ENCODE measurements around the gene MRPL12. TPM values are rescaled to one million over a fixed set of nuclear protein-coding genes. Genes with fewer than 3 reads are reported as not detected.
A peak's percentile ranks its signal among the peaks of the same experiment; 100 is the strongest.

MRPL12 gene
- total and polyA plus RNA-seq, 2 of the 13 experiments (the other 11 are each of a cell fraction or from before 2014, with no cell fraction given), result 39.1 to 94.1 TPM

- TF ChIP-seq ZNF570 (CRISPR knock-in tag; IDR thresholded peaks at IDR 0.05; ENCODE audit: borderline replicate concordance) (0 out of 2 replicates have a peak, but pooled peaks have one; percentile 72), SALL2 (CRISPR knock-in tag; IDR thresholded peaks at IDR 0.05) (peak; percentile 45; the same call in 1 of the 2 replicates), AGO1 (IDR thresholded peaks at IDR 0.05; ENCODE audit: low read depth, low read length, poor library complexity, severe bottlenecking) (peak; percentile 63), ZMYM2 (CRISPR knock-in tag; IDR thresholded peaks at IDR 0.05) (peak; percentile 39; the same call in 1 of the 2 replicates), ZNF256 (CRISPR knock-in tag; conservative IDR thresholded peaks at IDR 0.05) (0 out of 2 replicates have a peak, but pooled peaks have one; percentile 45), SRY (CRISPR knock-in tag; IDR thresholded peaks at IDR 0.05) (0 out of 2 replicates have a peak, but pooled peaks have one; percentile 47), ZFP90 (CRISPR knock-in tag; IDR thresholded peaks at IDR 0.05; ENCODE audit: borderline replicate concordance) (peak; percentile 61; the same call in 1 of the 2 replicates), ZNF777 (CRISPR knock-in tag; IDR thresholded peaks at IDR 0.05) (peak; percentile 36; the same call in 1 of the 2 replicates), MBD4 (IDR thresholded peaks at IDR 0.05; ENCODE audit: borderline replicate concordance, low read length) (0 out of 2 replicates have a peak, but pooled peaks have one; percentile 34), ZNF510 (CRISPR knock-in tag; IDR thresholded peaks at IDR 0.05; ENCODE audit: low read depth) (peak; percentile 42; the same call in 1 of the 2 replicates), POLR2G (IDR thresholded peaks at IDR 0.05; ENCODE audit: low read depth, low read length) (peak; percentile 62), POLR2A (IDR thresholded peaks at IDR 0.05; ENCODE audit: insufficient read depth in 1 of 2, low read depth in 2 of 2, low read length in 2 of 2) (peak; percentile 3 to 25; a peak in 1 of 4 replicates), ZMYM3 (CRISPR knock-in tag; IDR thresholded peaks at IDR 0.05) (peak; percentile 68; the same call in 1 of the 2 replicates), ZNF724P (CRISPR knock-in tag; IDR thresholded peaks at IDR 0.05; ENCODE audit: borderline replicate concordance) (peak; percentile 39; the same call in 1 of the 2 replicates), HDAC1 (CRISPR knock-in tag; IDR thresholded peaks at IDR 0.05) (peak; percentile 41; the same call in 1 of the 2 replicates), ZNF770 (CRISPR knock-in tag; IDR thresholded peaks at IDR 0.05) (peak; percentile 98), MED1 (CRISPR knock-in tag; IDR thresholded peaks at IDR 0.05) (peak; percentile 14; the same call in 1 of the 2 replicates), ZNF44 (CRISPR knock-in tag; IDR thresholded peaks at IDR 0.05) (no peak), KLF12 (CRISPR knock-in tag; IDR thresholded peaks at IDR 0.05; ENCODE audit: borderline replicate concordance) (peak; percentile 25; the same call in 1 of the 2 replicates)
- TF ChIP-seq, protein P1, sequence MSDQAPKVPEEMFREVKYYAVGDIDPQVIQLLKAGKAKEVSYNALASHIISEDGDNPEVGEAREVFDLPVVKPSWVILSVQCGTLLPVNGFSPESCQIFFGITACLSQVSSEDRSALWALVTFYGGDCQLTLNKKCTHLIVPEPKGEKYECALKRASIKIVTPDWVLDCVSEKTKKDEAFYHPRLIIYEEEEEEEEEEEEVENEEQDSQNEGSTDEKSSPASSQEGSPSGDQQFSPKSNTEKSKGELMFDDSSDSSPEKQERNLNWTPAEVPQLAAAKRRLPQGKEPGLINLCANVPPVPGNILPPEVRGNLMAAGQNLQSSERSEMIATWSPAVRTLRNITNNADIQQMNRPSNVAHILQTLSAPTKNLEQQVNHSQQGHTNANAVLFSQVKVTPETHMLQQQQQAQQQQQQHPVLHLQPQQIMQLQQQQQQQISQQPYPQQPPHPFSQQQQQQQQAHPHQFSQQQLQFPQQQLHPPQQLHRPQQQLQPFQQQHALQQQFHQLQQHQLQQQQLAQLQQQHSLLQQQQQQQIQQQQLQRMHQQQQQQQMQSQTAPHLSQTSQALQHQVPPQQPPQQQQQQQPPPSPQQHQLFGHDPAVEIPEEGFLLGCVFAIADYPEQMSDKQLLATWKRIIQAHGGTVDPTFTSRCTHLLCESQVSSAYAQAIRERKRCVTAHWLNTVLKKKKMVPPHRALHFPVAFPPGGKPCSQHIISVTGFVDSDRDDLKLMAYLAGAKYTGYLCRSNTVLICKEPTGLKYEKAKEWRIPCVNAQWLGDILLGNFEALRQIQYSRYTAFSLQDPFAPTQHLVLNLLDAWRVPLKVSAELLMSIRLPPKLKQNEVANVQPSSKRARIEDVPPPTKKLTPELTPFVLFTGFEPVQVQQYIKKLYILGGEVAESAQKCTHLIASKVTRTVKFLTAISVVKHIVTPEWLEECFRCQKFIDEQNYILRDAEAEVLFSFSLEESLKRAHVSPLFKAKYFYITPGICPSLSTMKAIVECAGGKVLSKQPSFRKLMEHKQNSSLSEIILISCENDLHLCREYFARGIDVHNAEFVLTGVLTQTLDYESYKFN (CRISPR knock-in tag; conservative IDR thresholded peaks at IDR 0.05), result peak; percentile 7; the same call in 1 of the 2 replicates
- TF ChIP-seq, protein P2, sequence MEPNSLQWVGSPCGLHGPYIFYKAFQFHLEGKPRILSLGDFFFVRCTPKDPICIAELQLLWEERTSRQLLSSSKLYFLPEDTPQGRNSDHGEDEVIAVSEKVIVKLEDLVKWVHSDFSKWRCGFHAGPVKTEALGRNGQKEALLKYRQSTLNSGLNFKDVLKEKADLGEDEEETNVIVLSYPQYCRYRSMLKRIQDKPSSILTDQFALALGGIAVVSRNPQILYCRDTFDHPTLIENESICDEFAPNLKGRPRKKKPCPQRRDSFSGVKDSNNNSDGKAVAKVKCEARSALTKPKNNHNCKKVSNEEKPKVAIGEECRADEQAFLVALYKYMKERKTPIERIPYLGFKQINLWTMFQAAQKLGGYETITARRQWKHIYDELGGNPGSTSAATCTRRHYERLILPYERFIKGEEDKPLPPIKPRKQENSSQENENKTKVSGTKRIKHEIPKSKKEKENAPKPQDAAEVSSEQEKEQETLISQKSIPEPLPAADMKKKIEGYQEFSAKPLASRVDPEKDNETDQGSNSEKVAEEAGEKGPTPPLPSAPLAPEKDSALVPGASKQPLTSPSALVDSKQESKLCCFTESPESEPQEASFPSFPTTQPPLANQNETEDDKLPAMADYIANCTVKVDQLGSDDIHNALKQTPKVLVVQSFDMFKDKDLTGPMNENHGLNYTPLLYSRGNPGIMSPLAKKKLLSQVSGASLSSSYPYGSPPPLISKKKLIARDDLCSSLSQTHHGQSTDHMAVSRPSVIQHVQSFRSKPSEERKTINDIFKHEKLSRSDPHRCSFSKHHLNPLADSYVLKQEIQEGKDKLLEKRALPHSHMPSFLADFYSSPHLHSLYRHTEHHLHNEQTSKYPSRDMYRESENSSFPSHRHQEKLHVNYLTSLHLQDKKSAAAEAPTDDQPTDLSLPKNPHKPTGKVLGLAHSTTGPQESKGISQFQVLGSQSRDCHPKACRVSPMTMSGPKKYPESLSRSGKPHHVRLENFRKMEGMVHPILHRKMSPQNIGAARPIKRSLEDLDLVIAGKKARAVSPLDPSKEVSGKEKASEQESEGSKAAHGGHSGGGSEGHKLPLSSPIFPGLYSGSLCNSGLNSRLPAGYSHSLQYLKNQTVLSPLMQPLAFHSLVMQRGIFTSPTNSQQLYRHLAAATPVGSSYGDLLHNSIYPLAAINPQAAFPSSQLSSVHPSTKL (CRISPR knock-in tag; IDR thresholded peaks at IDR 0.05), result 0 out of 2 replicates have a peak, but pooled peaks have one; percentile 6
Observed at GRCh38 chr17:81723651-81724209, 20.6 kb downstream of the MRPL12 start (continued).

Data from HepG2 (cell line).